Measurements from ENCODE around the gene PRSS53. TPM values are rescaled to one million over a fixed set of nuclear protein-coding genes. Genes with fewer than 3 reads are reported as not detected.

PRSS53 gene
- total RNA-seq, 1 experiment from 2014 or later = 4.4 TPM

GRCh38 chr16:31076319-31076718 lies 12.4 kb downstream of the PRSS53 start:
- intact Hi-C loops (cut with micrococcal nuclease) = no loop called here
- H3K27me3 Mint-ChIP-seq (ENCODE audit: insufficient read depth, unreplicated experiment) = no peaks in the 10 kb centered on the region
- no peak overlapping the region for H3K27ac Mint-ChIP-seq (ENCODE audit: low read depth, unreplicated experiment)
- no TSS peak for BruUV-seq (replicated peaks)
- H3K4me1 Mint-ChIP-seq (ENCODE audit: insufficient read depth, unreplicated experiment) = peaks cover 21% of the 10 kb centered on the region
- ChIA-PET POLR2A (interaction anchor here (0.5 to 5.5 kb wide), 3 partner anchors 17 to 103 kb away, joined by 3 to 78 read pairs (median 4); partner anchors contain the start of genes FUS and VKORC1), CTCF (interaction anchor here (0.7 to 1.0 kb wide), 3 partner anchors 9 to 383 kb away, joined by 3 to 4 read pairs (median 3); no protein-coding TSS in a partner anchor)
- DNase-seq (ENCODE audit: unreplicated experiment) = no peak
- no peak overlapping the region for H3K4me3 Mint-ChIP-seq (ENCODE audit: unreplicated experiment)
- H3K9me3 Mint-ChIP-seq (ENCODE audit: unreplicated experiment) = no peaks in the 10 kb centered on the region
- H3K36me3 Mint-ChIP-seq (ENCODE audit: insufficient read depth, unreplicated experiment) = peaks cover 20% of the 10 kb centered on the region
- no peak for TF ChIP-seq CTCF (IDR thresholded peaks at IDR 0.05; ENCODE audit: unreplicated experiment)

GRCh38 chr16:31074814-31075183 lies 13.9 kb downstream of the PRSS53 start:
- peak overlapping the region; percentile 97 for H3K4me3 Mint-ChIP-seq (ENCODE audit: unreplicated experiment)

GRCh38 chr16:31073970-31074813 lies 14.6 kb downstream of the PRSS53 start, which contains the start of the genes ZNF646 and ZNF668:
Gene ZNF646, plus strand, starts transcription at chr16:31074422. Its CDS starts 1,903 bp downstream, at chr16:31076325.
Gene ZNF668, minus strand, starts transcription at chr16:31074240. Its CDS starts 9,781 bp downstream, at chr16:31064459.
- H3K27me3 Mint-ChIP-seq (ENCODE audit: insufficient read depth, unreplicated experiment) = no peaks in the 10 kb centered on the region
- intact Hi-C loops (cut with micrococcal nuclease) = loop anchor here (1.0 to 2.0 kb wide), 6 partner anchors 21 to 89 kb away; partner anchors contain the start of genes HSD3B7, STX4 and VKORC1
- H3K9me3 Mint-ChIP-seq (ENCODE audit: unreplicated experiment) = no peaks in the 10 kb centered on the region
- ChIA-PET CTCF (interaction anchor here (0.8 to 2.0 kb wide), 4 partner anchors 68 to 311 kb away, joined by 3 to 8 read pairs (median 6); partner anchors contain the start of gene HSD3B7), POLR2A (interaction anchor here (0.6 to 5.5 kb wide), 35 partner anchors 10 to 424 kb away, joined by 3 to 78 read pairs (median 6); partner anchors contain the start of genes ARMC5, FUS, HSD3B7 and KAT8)
- peak within 1 kb of the TSS; percentile 97 for H3K4me3 Mint-ChIP-seq (ENCODE audit: unreplicated experiment)
- BruUV-seq (replicated peaks) = no TSS peak
- peak within 1 kb of the TSS; percentile 97 for H3K27ac Mint-ChIP-seq (ENCODE audit: low read depth, unreplicated experiment)
- peak; percentile 98 for DNase-seq (ENCODE audit: unreplicated experiment)
- H3K4me1 Mint-ChIP-seq (ENCODE audit: insufficient read depth, unreplicated experiment) = peaks cover 24% of the 10 kb centered on the region
- H3K36me3 Mint-ChIP-seq (ENCODE audit: insufficient read depth, unreplicated experiment) = peaks cover 24% of the 10 kb centered on the region
- no peak for TF ChIP-seq CTCF (IDR thresholded peaks at IDR 0.05; ENCODE audit: unreplicated experiment)

More at GRCh38 chr16:31074814-31075183, 13.9 kb downstream of the PRSS53 start:
- POLR2A ChIA-PET = interaction anchor here (0.6 to 5.5 kb wide), 23 partner anchors 9 to 378 kb away, joined by 3 to 78 read pairs (median 6); partner anchors contain the start of genes FUS, HSD3B7, KAT8 and PRSS8
- H3K27ac Mint-ChIP-seq (ENCODE audit: low read depth, unreplicated experiment) = peak overlapping the region; percentile 97
- H3K9me3 Mint-ChIP-seq (ENCODE audit: unreplicated experiment) = no peaks in the 10 kb centered on the region
- CTCF ChIA-PET = interaction anchor here (1.4 to 2.0 kb wide), 3 partner anchors 67 to 92 kb away, joined by 4 to 8 read pairs (median 8); partner anchors contain the start of gene HSD3B7
- no peaks in the 10 kb centered on the region for H3K27me3 Mint-ChIP-seq (ENCODE audit: insufficient read depth, unreplicated experiment)
- TF ChIP-seq CTCF (IDR thresholded peaks at IDR 0.05; ENCODE audit: unreplicated experiment) = no peak
- intact Hi-C loops (cut with micrococcal nuclease) = loop anchor here (2.0 kb wide), 1 partner anchor 20 kb away; the partner anchor contains the start of gene VKORC1
- H3K4me1 Mint-ChIP-seq (ENCODE audit: insufficient read depth, unreplicated experiment) = peaks cover 21% of the 10 kb centered on the region
- H3K36me3 Mint-ChIP-seq (ENCODE audit: insufficient read depth, unreplicated experiment) = peaks cover 24% of the 10 kb centered on the region
- no TSS peak for BruUV-seq (replicated peaks)
- no peak for DNase-seq (ENCODE audit: unreplicated experiment)
